Vagina (tissue), 2 donors: Measurements from ENCODE around the gene SART3. TPM values are rescaled to one million over a fixed set of nuclear protein-coding genes. Genes with fewer than 3 reads are reported as not detected.

Experiments used
- DNase-seq, 2 donors: peaks; one replicate each; pipeline ENCODE4 v3.0.0-alpha.2; 2017; ENCODE audit errors: extremely low spot score in 2 of 2
- H3K27ac ChIP-seq: fragments of 200-600 bp; sonication (generic); one replicate; pipeline ENCODE4 v1.5.1; 2019
- H3K27me3 ChIP-seq: fragments of 200-600 bp; sonication (generic); one replicate; pipeline ENCODE4 v1.5.1; 2019
- H3K36me3 ChIP-seq, 2 donors: fragments of 200-600 bp; sonication (generic); one replicate each; pipeline ENCODE4 v1.5.1; 2017 to 2019
- H3K4me1 ChIP-seq: fragments of 200-600 bp; sonication (generic); one replicate; pipeline ENCODE4 v1.5.1; 2019
- H3K4me3 ChIP-seq, 2 donors: fragments of 200-600 bp; sonication (generic); 1 replicate in 1 of 2; 2 replicates in 1 of 2; pipeline ENCODE4 v1.5.1; 2016 to 2019
- H3K9me3 ChIP-seq: fragments of 200-600 bp; sonication (generic); one replicate; pipeline ENCODE4 v1.5.1; 2019
- POLR2A ChIP-seq, 2 donors: fragments of 450-650 bp; IDR thresholded peaks; one replicate each; pipeline ENCODE4 v1.6.1; 2017; ENCODE audit warnings: antibody characterized with exemption in 2 of 2, mild to moderate bottlenecking in 2 of 2, moderate library complexity in 2 of 2
- POLR2AphosphoS5 ChIP-seq, 2 donors: sonication (generic); formaldehyde crosslinking; IDR thresholded peaks; one replicate each; pipeline ENCODE4 v1.9.0; 2017; ENCODE audit warnings: antibody characterized with exemption in 2 of 2, mild to moderate bottlenecking in 2 of 2, low read depth in 1 of 2; ENCODE audit not compliant: insufficient read depth in 1 of 2
- intact Hi-C: fragments of 100-400 bp; cut with DNase I; formaldehyde crosslinking; loops from one replicate; pipeline ENCODE4 v1.15.1; 2023
- total RNA-seq: library from RNA; depleted of rRNA; stranded (reverse); fragments of >200 nt; gene quantifications from one replicate; pipeline ENCODE4 v1.2.3, GENCODE V29; 2016
- TF ChIP-seq, protein P1 (sequence below), 3 experiments: fragments of 450-650 bp in 2 of 3; fragments of 200-600 bp in 1 of 3; sonication (generic) in 1 of 3; IDR thresholded peaks; one replicate each; pipeline ENCODE4 v1.5.1; 2017 to 2019; ENCODE audit warnings: antibody characterized with exemption in 3 of 3, mild to moderate bottlenecking in 2 of 3, moderate library complexity in 2 of 3

The SART3 gene
- total RNA-seq, 1 donor from 2014 or later = 44.2 TPM

DNA sequence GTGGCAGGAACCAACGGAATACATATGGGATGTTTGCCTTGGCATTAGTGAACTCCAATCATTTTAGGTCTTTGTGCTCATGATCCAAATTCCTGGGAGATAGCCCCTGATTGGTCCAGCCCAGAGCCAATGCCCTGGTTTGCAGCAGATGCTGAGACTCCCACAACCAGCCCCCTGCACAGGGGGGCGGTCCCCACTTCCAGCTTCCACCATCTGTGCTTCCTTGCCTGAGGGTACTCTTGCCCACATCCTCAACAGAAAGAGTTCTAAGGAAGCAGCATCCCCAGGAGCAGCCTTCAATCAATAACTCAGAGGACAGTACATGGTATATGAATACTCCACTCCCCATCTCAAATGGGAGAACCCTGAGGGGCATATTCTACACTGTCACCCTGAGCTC lies 85.6 kb downstream of the SART3 start:
- intact Hi-C loops = no loop called here
- no peak for DNase-seq
- no peak overlapping the region for H3K4me3 ChIP-seq
- no peaks in the 10 kb centered on the region for H3K36me3 ChIP-seq
- no peaks in the 10 kb centered on the region for H3K9me3 ChIP-seq
- H3K4me1 ChIP-seq = no peaks in the 10 kb centered on the region
- TF ChIP-seq POLR2AphosphoS5 (IDR thresholded peaks at IDR 0.05; ENCODE audit: insufficient read depth in 1 of 2, low read depth in 1 of 2) = no peak
- no peaks in the 10 kb centered on the region for H3K27me3 ChIP-seq
- no peak overlapping the region for H3K27ac ChIP-seq

DNA sequence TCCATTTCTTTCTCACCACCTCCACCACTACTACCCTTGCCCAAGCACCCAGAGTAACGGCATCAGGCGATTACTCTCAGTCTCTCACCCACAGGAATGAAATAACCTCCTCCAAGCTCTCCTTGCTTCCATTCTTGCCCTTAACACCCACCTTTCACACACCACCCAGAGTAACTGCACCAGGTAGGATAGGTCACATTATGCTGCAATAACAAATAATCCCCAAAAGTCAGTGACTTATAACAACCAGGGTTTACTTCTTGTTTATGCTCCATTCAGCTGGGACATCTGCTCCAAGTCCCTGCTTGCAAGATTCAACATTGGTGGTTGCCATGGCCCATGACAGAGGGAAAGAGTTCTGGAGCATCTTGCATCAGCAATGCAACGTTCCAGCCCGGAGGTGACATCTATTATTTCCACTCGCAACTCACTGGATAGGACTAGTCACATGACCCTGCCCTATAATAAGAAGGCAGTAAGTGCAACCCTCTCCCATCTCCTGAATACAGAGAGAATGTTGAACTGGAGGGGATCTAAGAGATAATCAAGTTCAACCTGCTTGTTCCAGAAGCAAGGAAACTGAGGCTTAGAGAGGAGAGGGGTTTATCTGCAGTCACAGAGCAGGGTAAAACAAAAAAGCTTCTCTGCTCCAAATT lies 87.4 kb downstream of the SART3 start:
- intact Hi-C loops = no loop called here
- Histone ChIP-seq H3K27me3 (no peaks in the 10 kb centered on the region), H3K36me3 (no peaks in the 10 kb centered on the region), H3K4me3 (no peak overlapping the region), H3K9me3 (no peaks in the 10 kb centered on the region), H3K4me1 (no peaks in the 10 kb centered on the region), H3K27ac (no peak overlapping the region)
- no peak for DNase-seq
- TF ChIP-seq, protein P1, sequence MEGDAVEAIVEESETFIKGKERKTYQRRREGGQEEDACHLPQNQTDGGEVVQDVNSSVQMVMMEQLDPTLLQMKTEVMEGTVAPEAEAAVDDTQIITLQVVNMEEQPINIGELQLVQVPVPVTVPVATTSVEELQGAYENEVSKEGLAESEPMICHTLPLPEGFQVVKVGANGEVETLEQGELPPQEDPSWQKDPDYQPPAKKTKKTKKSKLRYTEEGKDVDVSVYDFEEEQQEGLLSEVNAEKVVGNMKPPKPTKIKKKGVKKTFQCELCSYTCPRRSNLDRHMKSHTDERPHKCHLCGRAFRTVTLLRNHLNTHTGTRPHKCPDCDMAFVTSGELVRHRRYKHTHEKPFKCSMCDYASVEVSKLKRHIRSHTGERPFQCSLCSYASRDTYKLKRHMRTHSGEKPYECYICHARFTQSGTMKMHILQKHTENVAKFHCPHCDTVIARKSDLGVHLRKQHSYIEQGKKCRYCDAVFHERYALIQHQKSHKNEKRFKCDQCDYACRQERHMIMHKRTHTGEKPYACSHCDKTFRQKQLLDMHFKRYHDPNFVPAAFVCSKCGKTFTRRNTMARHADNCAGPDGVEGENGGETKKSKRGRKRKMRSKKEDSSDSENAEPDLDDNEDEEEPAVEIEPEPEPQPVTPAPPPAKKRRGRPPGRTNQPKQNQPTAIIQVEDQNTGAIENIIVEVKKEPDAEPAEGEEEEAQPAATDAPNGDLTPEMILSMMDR (IDR thresholded peaks at IDR 0.05) = no peak
- no peak for TF ChIP-seq POLR2A (IDR thresholded peaks at IDR 0.05)
- no peak for TF ChIP-seq POLR2AphosphoS5 (IDR thresholded peaks at IDR 0.05; ENCODE audit: insufficient read depth in 1 of 2, low read depth in 1 of 2)

Other genes with a start within 250 kb of the SART3 start
- 10.1 TPM for gene CMKLR1, start 221.9 kb downstream of the SART3 start, total RNA-seq
- gene FICD, start 45.9 kb downstream of the SART3 start, total RNA-seq = 6.9 TPM
- 167 TPM for gene ISCU, start 1.4 kb upstream of the SART3 start, total RNA-seq
- gene TMEM119, start 36.9 kb upstream of the SART3 start, total RNA-seq = 34.6 TPM
- gene SELPLG, start 72.7 kb upstream of the SART3 start, total RNA-seq = 14.2 TPM
- gene CORO1C, start 170.3 kb upstream of the SART3 start, total RNA-seq = 189 TPM